COR-L47 (cell line): ENCODE data around the gene CELSR1.

Experiments used
- DNase-seq: peaks from one replicate; lab custom pipeline; 2025; lab: John Stamatoyannopoulos, UW

The CELSR1 gene

GRCh38 chr22:46362203-46362933, 175.1 kb downstream of the CELSR1 start:
- DNase-seq: no peak

GRCh38 chr22:46361826-46362202, 175.6 kb downstream of the CELSR1 start:
- no peak for DNase-seq

- no peak for DNase-seq
Measured at GRCh38 chr22:46360891-46361290, 176.5 kb downstream of the CELSR1 start.

GRCh38 chr22:46360097-46360496, 177.3 kb downstream of the CELSR1 start:
- DNase-seq: no peak

- no peak for DNase-seq
Measured at GRCh38 chr22:46359362-46359761, 178.1 kb downstream of the CELSR1 start.

- no peak for DNase-seq
Measured at GRCh38 chr22:46358766-46359165, 178.7 kb downstream of the CELSR1 start.

- DNase-seq: no peak
Measured at GRCh38 chr22:46357711-46358520, 179.5 kb downstream of the CELSR1 start.

GRCh38 chr22:46356496-46357480, 180.6 kb downstream of the CELSR1 start:
- no peak for DNase-seq

- no peak for DNase-seq
Measured at GRCh38 chr22:46355996-46356471, 181.4 kb downstream of the CELSR1 start.

GRCh38 chr22:46355369-46355995, 181.9 kb downstream of the CELSR1 start:
- DNase-seq: peak; percentile 26

GRCh38 chr22:46354993-46355305, 182.5 kb downstream of the CELSR1 start:
- no peak for DNase-seq

- DNase-seq: no peak
Measured at GRCh38 chr22:46354176-46354992, 183.0 kb downstream of the CELSR1 start.

- DNase-seq: no peak
Measured at GRCh38 chr22:46353483-46354105, 183.8 kb downstream of the CELSR1 start.

- peak; percentile 35 for DNase-seq
Measured at GRCh38 chr22:46352691-46353386, 184.6 kb downstream of the CELSR1 start.

- DNase-seq: no peak
Measured at GRCh38 chr22:46352276-46352675, 185.1 kb downstream of the CELSR1 start.

- DNase-seq: no peak
Measured at GRCh38 chr22:46351767-46352166, 185.7 kb downstream of the CELSR1 start.

GRCh38 chr22:46351131-46351735, 186.2 kb downstream of the CELSR1 start:
- DNase-seq: no peak

GRCh38 chr22:46350646-46351045, 186.8 kb downstream of the CELSR1 start:
- DNase-seq: no peak

GRCh38 chr22:46350121-46350520, 187.3 kb downstream of the CELSR1 start:
- no peak for DNase-seq
